C4-2B (cell line): Measurements from ENCODE around the gene TYSND1.

Experiments used
- CTCF ChIP-seq: fragments of 450-650 bp; conservative IDR thresholded peaks from 2 replicates; pipeline ENCODE4 v1.5.1; 2017; ENCODE audit warnings: mild to moderate bottlenecking
- ZFX ChIP-seq: fragments of 450-650 bp; IDR thresholded peaks from 2 replicates; pipeline ENCODE4 v1.6.1; 2017

GRCh38 chr10:70112071-70112470, 34.4 kb downstream of the TYSND1 start:
- TF ChIP-seq CTCF (no peak), ZFX (no peak)
